GM21447 (cell line): ENCODE measurements around the gene PDE7B.

Experiments used
- ATAC-seq: cut with Tn5 transposase; IDR thresholded peaks from one replicate; pipeline ENCODE4 v1.9.1; 2021; ENCODE audit not compliant: unreplicated experiment

Gene PDE7B

GRCh38 chr6:136173519-136174507 lies 322.3 kb downstream of the PDE7B start:
- ATAC-seq: no peak

GRCh38 chr6:136174510-136174909 lies 323.0 kb downstream of the PDE7B start:
- ATAC-seq: no peak

- no peak for ATAC-seq
Observed at GRCh38 chr6:136175873-136176272, 324.4 kb downstream of the PDE7B start.

GRCh38 chr6:136178749-136179148 lies 327.2 kb downstream of the PDE7B start:
- no peak for ATAC-seq

- ATAC-seq: no peak
Observed at GRCh38 chr6:136180704-136181511, 329.4 kb downstream of the PDE7B start.

GRCh38 chr6:136181512-136181833 lies 330.0 kb downstream of the PDE7B start:
- no peak for ATAC-seq

- no peak for ATAC-seq
Observed at GRCh38 chr6:136181861-136182260, 330.4 kb downstream of the PDE7B start.

- no peak for ATAC-seq
Observed at GRCh38 chr6:136184738-136185137, 333.2 kb downstream of the PDE7B start.

GRCh38 chr6:136186363-136186762 lies 334.9 kb downstream of the PDE7B start:
- no peak for ATAC-seq

- ATAC-seq: no peak
Observed at GRCh38 chr6:136188486-136188885, 337.0 kb downstream of the PDE7B start.

- no peak for ATAC-seq
Observed at GRCh38 chr6:136189104-136189503, 337.6 kb downstream of the PDE7B start.

- no peak for ATAC-seq
Observed at GRCh38 chr6:136191606-136192312, 340.3 kb downstream of the PDE7B start.

GRCh38 chr6:136192902-136193301 lies 341.4 kb downstream of the PDE7B start:
- ATAC-seq: no peak

- ATAC-seq: no peak
Observed at GRCh38 chr6:136201732-136202131, 350.2 kb downstream of the PDE7B start.

- no peak for ATAC-seq
Observed at GRCh38 chr6:136208783-136209182, 357.3 kb downstream of the PDE7B start.

- ATAC-seq: no peak
Observed at GRCh38 chr6:136209496-136209895, 358.0 kb downstream of the PDE7B start.

- ATAC-seq: no peak
Observed at GRCh38 chr6:136210398-136211165, 359.1 kb downstream of the PDE7B start.

GRCh38 chr6:136212608-136213007 lies 361.1 kb downstream of the PDE7B start:
- ATAC-seq: no peak

GRCh38 chr6:136213012-136213539 lies 361.6 kb downstream of the PDE7B start:
- no peak for ATAC-seq

- no peak for ATAC-seq
Observed at GRCh38 chr6:136213853-136214252, 362.4 kb downstream of the PDE7B start.
